ENCODE data around the gene COL21A1.
"Not testable (repeated sequence)": the region's sequence is repeated elsewhere in the genome, so short reads cannot be mapped to it uniquely, and the experiment has no call there.

COL21A1 gene

GRCh38 chr6:56246881-56247653 lies at the start of gene COL21A1:
Gene COL21A1 (minus strand): TSS chr6:56247580. CDS start chr6:56182618, 64,962 bp downstream.
- no peak for DNase-seq

- DNase-seq = no peak
Observed at GRCh38 chr6:56293781-56294180, 46.4 kb upstream of the COL21A1 start.

GRCh38 chr6:56292505-56293181 lies 45.3 kb upstream of the COL21A1 start:
- DNase-seq = peak; percentile 47

- DNase-seq = no peak
Observed at GRCh38 chr6:56291302-56291917, 44.0 kb upstream of the COL21A1 start.

- DNase-seq = no peak
Observed at GRCh38 chr6:56289721-56290120, 42.3 kb upstream of the COL21A1 start.

GRCh38 chr6:56288347-56288746 lies 41.0 kb upstream of the COL21A1 start:
- DNase-seq = no peak

GRCh38 chr6:56282391-56282790 lies 35.0 kb upstream of the COL21A1 start:
- no peak for DNase-seq

GRCh38 chr6:56280126-56280525 lies 32.7 kb upstream of the COL21A1 start:
- DNase-seq = no peak

- no peak for DNase-seq
Observed at GRCh38 chr6:56279331-56280080, 32.1 kb upstream of the COL21A1 start.

- no peak for DNase-seq
Observed at GRCh38 chr6:56278171-56278591, 30.8 kb upstream of the COL21A1 start.

GRCh38 chr6:56270812-56271441 lies 23.5 kb upstream of the COL21A1 start:
- DNase-seq = no peak

GRCh38 chr6:56268266-56268665 lies 20.9 kb upstream of the COL21A1 start:
- DNase-seq = no peak

- no peak for DNase-seq
Observed at GRCh38 chr6:56266011-56266410, 18.6 kb upstream of the COL21A1 start.

GRCh38 chr6:56263596-56264315 lies 16.4 kb upstream of the COL21A1 start:
- DNase-seq = no peak

- not testable (repeated sequence) for DNase-seq
Observed at GRCh38 chr6:56260593-56260992, 13.2 kb upstream of the COL21A1 start.

- no peak for DNase-seq
Observed at GRCh38 chr6:56259234-56260077, 12.1 kb upstream of the COL21A1 start.

GRCh38 chr6:56255349-56255748 lies 8.0 kb upstream of the COL21A1 start:
- DNase-seq = no peak

GRCh38 chr6:56250266-56250665 lies 2.9 kb upstream of the COL21A1 start:
- no peak for DNase-seq

- no peak for DNase-seq
Observed at GRCh38 chr6:56247654-56248122, 308 bp upstream of the COL21A1 start.

GRCh38 chr6:56246541-56246880 lies 869 bp downstream of the COL21A1 start:
- DNase-seq = no peak

GRCh38 chr6:56245903-56246351 lies 1.5 kb downstream of the COL21A1 start:
- DNase-seq = no peak

All from inflammatory macrophage treated with lipopolysaccharide for 4 hours (primary cell).